Left lung (tissue), 10 donors: ENCODE results near the gene PRKCA. TPM values are rescaled to one million over a fixed set of nuclear protein-coding genes. Genes with fewer than 3 reads are reported as not detected.

ENCODE experiments used
- ATAC-seq: fragments of 200-7000 bp; cut with Tn5 transposase; one replicate; pipeline ENCODE4 v1.9.1; 2020; ENCODE audit warnings: moderate library complexity
- DNase-seq, 4 donors: peaks; one replicate each; pipeline ENCODE4 v3.0.0-alpha.2; 2013 to 2020
- H3K27ac ChIP-seq, 2 donors: fragments of 200-600 bp; sonication (generic) in 1 of 2; one replicate each; pipeline versions ENCODE4 v1.5.0 to v1.8.0; 2020 to 2021
- H3K27me3 ChIP-seq, 2 donors: fragments of 200-600 bp; sonication (generic) in 1 of 2; one replicate each; pipeline versions ENCODE4 v1.5.0 to v1.8.0; 2020 to 2021
- H3K36me3 ChIP-seq, 2 donors: fragments of 200-600 bp; sonication (generic) in 1 of 2; one replicate each; pipeline versions ENCODE4 v1.5.0 to v1.8.0; 2020 to 2021
- H3K4me1 ChIP-seq, 2 donors: fragments of 200-600 bp; one replicate each; pipeline ENCODE4 v1.8.0; 2021
- H3K4me3 ChIP-seq, 2 donors: fragments of 200-600 bp; sonication (generic) in 1 of 2; one replicate each; pipeline versions ENCODE4 v1.5.0 to v1.8.0; 2020 to 2021; ENCODE audit warnings: mild to moderate bottlenecking in 1 of 2
- H3K9me3 ChIP-seq, 2 donors: fragments of 200-600 bp; sonication (generic) in 1 of 2; one replicate each; pipeline versions ENCODE4 v1.5.0 to v1.8.0; 2020 to 2021
- intact Hi-C, 2 donors: fragments of 100-400 bp; cut with DNase I; formaldehyde crosslinking; loops; one replicate each; pipeline versions ENCODE4 v1.11.2 to v1.14.2; 2022
- polyA plus RNA-seq, 6 donors: library from polyadenylated mRNA; unstranded; fragments of 120-200 nt; gene quantifications; one replicate each; pipeline ENCODE4 v1.2.1, GENCODE V29; 2013; ENCODE audit not compliant: insufficient read length in 6 of 6
- total RNA-seq, 2 donors: library from RNA; stranded (reverse); fragmentation: NEBNext Ultra II Directional; extraction: Animal tissue kit (Norgen Biotek cat#: 25700); gene quantifications; one replicate each; pipeline ENCODE4 v1.2.1, GENCODE V29; 2021
- TF ChIP-seq, protein P1 (sequence below), 2 donors: fragments of 200-600 bp; sonication (generic) in 1 of 2; IDR thresholded peaks; one replicate each; pipeline versions ENCODE4 v1.5.0 to v1.8.0; 2021; ENCODE audit warnings: antibody characterized with exemption in 2 of 2
- donor health status: DM: no; HTN: yes; CAD: no.
- donor health status: DM: no; HTN: no; CAD: no.

PRKCA gene
- total and polyA plus RNA-seq, 8 donors, result 16.4 to 30.4 (median 17.5) TPM

DNA sequence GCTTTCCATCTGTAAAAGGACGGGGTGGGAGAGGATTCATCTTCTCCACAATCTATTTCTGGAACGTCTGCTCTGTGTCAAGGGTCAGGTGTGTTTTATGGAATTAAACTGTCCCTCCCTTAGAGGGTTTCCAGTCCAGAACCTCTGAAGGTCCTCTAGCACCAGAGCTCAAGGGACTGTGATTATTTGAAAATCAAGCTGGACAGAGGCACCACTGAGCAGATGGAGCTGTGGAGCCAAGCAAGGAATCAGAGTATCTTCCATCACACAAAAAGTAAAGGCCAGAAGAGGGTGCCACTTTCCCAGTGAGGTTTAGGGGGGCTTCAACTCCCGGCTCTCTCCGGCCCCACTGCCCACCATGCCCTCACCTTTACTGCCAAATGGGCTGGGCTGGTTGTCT lies 539.3 kb downstream of the PRKCA start:
- TF ChIP-seq, protein P1, sequence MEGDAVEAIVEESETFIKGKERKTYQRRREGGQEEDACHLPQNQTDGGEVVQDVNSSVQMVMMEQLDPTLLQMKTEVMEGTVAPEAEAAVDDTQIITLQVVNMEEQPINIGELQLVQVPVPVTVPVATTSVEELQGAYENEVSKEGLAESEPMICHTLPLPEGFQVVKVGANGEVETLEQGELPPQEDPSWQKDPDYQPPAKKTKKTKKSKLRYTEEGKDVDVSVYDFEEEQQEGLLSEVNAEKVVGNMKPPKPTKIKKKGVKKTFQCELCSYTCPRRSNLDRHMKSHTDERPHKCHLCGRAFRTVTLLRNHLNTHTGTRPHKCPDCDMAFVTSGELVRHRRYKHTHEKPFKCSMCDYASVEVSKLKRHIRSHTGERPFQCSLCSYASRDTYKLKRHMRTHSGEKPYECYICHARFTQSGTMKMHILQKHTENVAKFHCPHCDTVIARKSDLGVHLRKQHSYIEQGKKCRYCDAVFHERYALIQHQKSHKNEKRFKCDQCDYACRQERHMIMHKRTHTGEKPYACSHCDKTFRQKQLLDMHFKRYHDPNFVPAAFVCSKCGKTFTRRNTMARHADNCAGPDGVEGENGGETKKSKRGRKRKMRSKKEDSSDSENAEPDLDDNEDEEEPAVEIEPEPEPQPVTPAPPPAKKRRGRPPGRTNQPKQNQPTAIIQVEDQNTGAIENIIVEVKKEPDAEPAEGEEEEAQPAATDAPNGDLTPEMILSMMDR (IDR thresholded peaks at IDR 0.05), result no peak
- no peak overlapping the region for H3K27ac ChIP-seq
- H3K27me3 ChIP-seq, result peaks cover 0 to 32% of the 10 kb centered on the region in 2 donors
- H3K36me3 ChIP-seq, result no peaks in the 10 kb centered on the region
- DNase-seq, result no peak
- intact Hi-C loops, result no loop called here
- no peak overlapping the region for H3K4me3 ChIP-seq
- H3K4me1 ChIP-seq, result no peaks in the 10 kb centered on the region
- H3K9me3 ChIP-seq, result no peaks in the 10 kb centered on the region
- no peak for ATAC-seq

DNA sequence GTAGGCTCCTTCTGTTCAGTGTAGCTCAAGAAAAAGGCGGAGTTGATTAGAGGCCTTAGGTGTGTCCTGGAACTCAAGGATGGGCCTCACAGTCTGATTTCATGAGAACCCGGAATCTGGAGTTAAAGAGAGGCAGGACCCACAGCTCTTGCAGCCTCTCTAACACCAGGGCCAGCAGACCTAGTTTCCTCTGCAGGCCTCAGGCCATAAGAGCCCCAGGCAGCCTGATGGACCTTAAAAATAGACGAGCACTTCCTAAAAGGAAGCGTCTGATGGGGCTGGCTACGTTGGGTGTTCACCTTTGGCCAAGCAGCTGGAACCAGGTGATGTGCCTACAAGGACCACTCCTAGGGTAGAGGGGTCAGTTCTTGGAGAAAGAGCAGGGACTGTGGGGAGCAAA lies 540.1 kb downstream of the PRKCA start:
- DNase-seq, result no peak
- Histone ChIP-seq H3K4me3 (no peak overlapping the region), H3K27ac (no peak overlapping the region), H3K27me3 (peaks cover 0 to 24% of the 10 kb centered on the region in 2 donors), H3K4me1 (no peaks in the 10 kb centered on the region), H3K36me3 (no peaks in the 10 kb centered on the region), H3K9me3 (no peaks in the 10 kb centered on the region)
- no peak for ATAC-seq
- TF ChIP-seq, protein P1 (IDR thresholded peaks at IDR 0.05), result no peak
- intact Hi-C loops, result no loop called here

DNA sequence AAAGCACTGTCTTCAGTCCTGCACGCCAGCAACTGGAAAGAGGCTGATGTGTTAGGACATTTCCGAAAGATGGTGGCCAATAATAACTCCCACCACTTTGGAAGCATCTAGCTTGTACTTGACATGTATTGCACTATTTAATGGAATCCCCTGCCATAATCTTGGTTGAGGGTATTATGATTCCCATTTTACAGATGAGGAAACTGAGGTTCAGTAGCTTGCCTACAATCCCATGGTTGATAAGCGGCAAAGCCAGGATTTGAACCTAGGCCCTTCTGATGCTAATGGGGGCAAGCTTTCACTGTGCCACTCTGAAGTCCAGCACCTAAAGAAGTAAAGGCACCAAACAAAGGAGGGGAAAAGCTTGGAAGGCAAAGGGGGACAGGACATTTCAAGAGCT lies 540.5 kb downstream of the PRKCA start:
- no peak for ATAC-seq
- no peaks in the 10 kb centered on the region for H3K36me3 ChIP-seq
- peaks cover 0 to 2% of the 10 kb centered on the region in 2 donors for H3K9me3 ChIP-seq
- no peak for DNase-seq
- peaks cover 0 to 21% of the 10 kb centered on the region in 2 donors for H3K27me3 ChIP-seq
- intact Hi-C loops, result no loop called here
- H3K27ac ChIP-seq, result no peak overlapping the region
- H3K4me3 ChIP-seq, result no peak overlapping the region
- TF ChIP-seq, protein P1 (IDR thresholded peaks at IDR 0.05), result no peak
- H3K4me1 ChIP-seq, result no peaks in the 10 kb centered on the region

- Histone ChIP-seq H3K4me3 (no peak overlapping the region), H3K27ac (no peak overlapping the region), H3K9me3 (peaks cover 0 to 2% of the 10 kb centered on the region in 2 donors), H3K36me3 (no peaks in the 10 kb centered on the region), H3K4me1 (no peaks in the 10 kb centered on the region), H3K27me3 (peaks cover 0 to 15% of the 10 kb centered on the region in 2 donors)
- TF ChIP-seq, protein P1 (IDR thresholded peaks at IDR 0.05), result no peak
- intact Hi-C loops, result no loop called here
- ATAC-seq, result no peak
- no peak for DNase-seq
Measured at GRCh38 chr17:66843627-66844026, 541.2 kb downstream of the PRKCA start.

DNA sequence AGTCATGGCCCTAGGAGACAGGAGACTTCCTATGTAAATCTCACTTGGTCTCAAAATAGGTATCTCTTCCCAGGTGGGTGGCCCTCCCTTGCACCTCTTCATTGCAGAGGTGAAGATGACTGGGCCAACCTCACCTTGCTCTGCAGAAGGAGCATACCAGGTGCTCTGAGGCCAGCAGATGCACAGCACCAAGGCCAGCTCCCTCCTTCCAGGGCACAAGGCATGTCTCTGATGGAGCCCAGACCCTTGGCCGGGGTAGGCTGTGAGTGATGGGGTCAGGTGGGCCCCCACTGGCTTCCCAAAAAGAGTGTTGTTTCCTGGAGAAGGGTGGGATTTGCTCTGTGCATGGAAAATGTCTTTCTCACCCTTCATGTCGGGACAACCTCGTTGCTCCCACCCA lies 545.3 kb downstream of the PRKCA start:
- H3K27ac ChIP-seq, result no peak overlapping the region
- intact Hi-C loops, result no loop called here
- no peaks in the 10 kb centered on the region for H3K4me1 ChIP-seq
- H3K27me3 ChIP-seq, result no peaks in the 10 kb centered on the region
- H3K9me3 ChIP-seq, result peaks cover 0 to 2% of the 10 kb centered on the region in 2 donors
- TF ChIP-seq, protein P1 (IDR thresholded peaks at IDR 0.05), result no peak
- H3K4me3 ChIP-seq, result no peak overlapping the region
- no peaks in the 10 kb centered on the region for H3K36me3 ChIP-seq
- ATAC-seq (no peak), DNase-seq (no peak)
